IMR-90 (cell line): ENCODE results near the gene TRPM1.

ENCODE experiments used
- BHLHE40 ChIP-seq: fragments of 150-350 bp; IDR thresholded peaks from 2 replicates; pipeline ENCODE4 v1.6.1; 2016; ENCODE audit warnings: mild to moderate bottlenecking, low read depth, low read length
- CEBPB ChIP-seq: IDR thresholded peaks from 2 replicates; pipeline ENCODE4 v1.6.1; 2012; ENCODE audit warnings: low read depth, low read length, improper control_type of control experiment
- FOS ChIP-seq: fragments of 150-350 bp; IDR thresholded peaks from 2 replicates; pipeline ENCODE4 v1.6.1; 2016; ENCODE audit warnings: low read depth, low read length
- POLR2A ChIP-seq: IDR thresholded peaks from 2 replicates; pipeline ENCODE4 v1.6.1; 2012; ENCODE audit warnings: mild to moderate bottlenecking, low read depth, low read length
- RAD21 ChIP-seq: IDR thresholded peaks from 2 replicates; pipeline ENCODE4 v1.6.1; 2012; ENCODE audit warnings: low read length, improper control_type of control experiment
- SMC3 ChIP-seq: fragments of 150-350 bp; IDR thresholded peaks from 2 replicates; pipeline ENCODE4 v1.6.1; 2016; ENCODE audit warnings: low read depth, mild to moderate bottlenecking, antibody characterized with exemption, low read length, moderate library complexity
- TF ChIP-seq, protein P1 (sequence below): conservative IDR thresholded peaks from 2 replicates; pipeline ENCODE4 v1.5.1; 2012; ENCODE audit warnings: mild to moderate bottlenecking, low read depth, low read length, improper control_type of control experiment
- TF ChIP-seq, protein P2 (sequence below): fragments of 150-350 bp; IDR thresholded peaks from 2 replicates; pipeline ENCODE4 v1.6.1; 2016; ENCODE audit warnings: low read depth, mild to moderate bottlenecking, low read length, moderate library complexity, borderline replicate concordance
- TF ChIP-seq, protein P3 (sequence below): fragments of 150-350 bp; IDR thresholded peaks from 2 replicates; pipeline ENCODE4 v1.6.1; 2017; ENCODE audit warnings: mild to moderate bottlenecking, antibody characterized with exemption, low read length, low read depth

DNA sequence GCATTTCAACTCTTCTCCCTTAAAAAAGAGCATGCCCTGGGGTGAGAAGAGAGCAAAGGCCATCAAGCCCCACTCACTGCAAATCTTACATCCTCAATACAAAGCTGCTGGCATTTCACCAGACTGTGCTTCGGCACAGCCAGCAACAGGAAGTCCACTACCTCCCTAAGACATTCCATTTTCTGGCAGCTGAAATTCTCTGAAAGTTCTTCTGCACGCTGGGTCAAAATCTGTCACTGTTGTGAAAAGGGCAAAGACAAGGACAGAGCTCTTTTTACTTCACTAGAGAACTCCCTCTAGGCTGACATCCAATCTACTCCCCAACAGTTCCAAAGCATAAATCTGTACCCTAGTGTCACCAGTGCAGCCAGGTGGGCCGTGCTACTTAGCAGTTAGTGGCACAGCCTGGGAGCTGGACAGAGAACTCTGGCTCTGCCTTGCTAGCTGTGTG lies 116.4 kb downstream of the TRPM1 start:
- TF ChIP-seq, protein P1, sequence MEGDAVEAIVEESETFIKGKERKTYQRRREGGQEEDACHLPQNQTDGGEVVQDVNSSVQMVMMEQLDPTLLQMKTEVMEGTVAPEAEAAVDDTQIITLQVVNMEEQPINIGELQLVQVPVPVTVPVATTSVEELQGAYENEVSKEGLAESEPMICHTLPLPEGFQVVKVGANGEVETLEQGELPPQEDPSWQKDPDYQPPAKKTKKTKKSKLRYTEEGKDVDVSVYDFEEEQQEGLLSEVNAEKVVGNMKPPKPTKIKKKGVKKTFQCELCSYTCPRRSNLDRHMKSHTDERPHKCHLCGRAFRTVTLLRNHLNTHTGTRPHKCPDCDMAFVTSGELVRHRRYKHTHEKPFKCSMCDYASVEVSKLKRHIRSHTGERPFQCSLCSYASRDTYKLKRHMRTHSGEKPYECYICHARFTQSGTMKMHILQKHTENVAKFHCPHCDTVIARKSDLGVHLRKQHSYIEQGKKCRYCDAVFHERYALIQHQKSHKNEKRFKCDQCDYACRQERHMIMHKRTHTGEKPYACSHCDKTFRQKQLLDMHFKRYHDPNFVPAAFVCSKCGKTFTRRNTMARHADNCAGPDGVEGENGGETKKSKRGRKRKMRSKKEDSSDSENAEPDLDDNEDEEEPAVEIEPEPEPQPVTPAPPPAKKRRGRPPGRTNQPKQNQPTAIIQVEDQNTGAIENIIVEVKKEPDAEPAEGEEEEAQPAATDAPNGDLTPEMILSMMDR, result no peak
- TF ChIP-seq, protein P2, sequence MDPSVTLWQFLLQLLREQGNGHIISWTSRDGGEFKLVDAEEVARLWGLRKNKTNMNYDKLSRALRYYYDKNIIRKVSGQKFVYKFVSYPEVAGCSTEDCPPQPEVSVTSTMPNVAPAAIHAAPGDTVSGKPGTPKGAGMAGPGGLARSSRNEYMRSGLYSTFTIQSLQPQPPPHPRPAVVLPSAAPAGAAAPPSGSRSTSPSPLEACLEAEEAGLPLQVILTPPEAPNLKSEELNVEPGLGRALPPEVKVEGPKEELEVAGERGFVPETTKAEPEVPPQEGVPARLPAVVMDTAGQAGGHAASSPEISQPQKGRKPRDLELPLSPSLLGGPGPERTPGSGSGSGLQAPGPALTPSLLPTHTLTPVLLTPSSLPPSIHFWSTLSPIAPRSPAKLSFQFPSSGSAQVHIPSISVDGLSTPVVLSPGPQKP, result no peak
- TF ChIP-seq POLR2A (no peak), SMC3 (no peak), RAD21 (no peak), CEBPB (no peak), BHLHE40 (no peak), FOS (no peak)
- TF ChIP-seq, protein P3, sequence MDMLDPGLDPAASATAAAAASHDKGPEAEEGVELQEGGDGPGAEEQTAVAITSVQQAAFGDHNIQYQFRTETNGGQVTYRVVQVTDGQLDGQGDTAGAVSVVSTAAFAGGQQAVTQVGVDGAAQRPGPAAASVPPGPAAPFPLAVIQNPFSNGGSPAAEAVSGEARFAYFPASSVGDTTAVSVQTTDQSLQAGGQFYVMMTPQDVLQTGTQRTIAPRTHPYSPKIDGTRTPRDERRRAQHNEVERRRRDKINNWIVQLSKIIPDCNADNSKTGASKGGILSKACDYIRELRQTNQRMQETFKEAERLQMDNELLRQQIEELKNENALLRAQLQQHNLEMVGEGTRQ, result no peak
